Activated CD4-positive, alpha-beta T cell treated with anti-CD3 and anti-CD28 coated beads for 36 hours (primary cell): ENCODE data around the gene ABI3BP. TPM values are rescaled to one million over a fixed set of nuclear protein-coding genes. Genes with fewer than 3 reads are reported as not detected.

Experiments
- ATAC-seq: fragments of 200-7000 bp; cut with Tn5 transposase; one replicate; pipeline ENCODE4 v1.10.0; 2021; ENCODE audit warnings: mild to moderate bottlenecking, moderate library complexity
- CTCF ChIA-PET: fragments of 350-600 bp; sonication (Branson Sonifier 250); formaldehyde crosslinking; loops from one replicate; lab custom pipeline; 2021; ENCODE audit warnings: antibody characterized with exemption; lab: Charles Lee
- POLR2A ChIA-PET: fragments of 350-600 bp; sonication (Branson Sonifier 250); formaldehyde crosslinking; loops from one replicate; lab custom pipeline; 2021; ENCODE audit warnings: antibody characterized with exemption, inconsistent platforms; lab: Charles Lee
- DNase-seq: peaks from one replicate; pipeline ENCODE4 v3.0.0-alpha.2; 2020
- H3K27ac Mint-ChIP-seq: one replicate; pipeline ENCODE4 v1.8.0; 2021; ENCODE audit warnings: mixed read lengths
- H3K27me3 Mint-ChIP-seq: one replicate; pipeline ENCODE4 v1.8.0; 2021; ENCODE audit warnings: mixed read lengths
- H3K36me3 Mint-ChIP-seq: one replicate; pipeline ENCODE4 v1.8.0; 2021; ENCODE audit warnings: low read depth, mixed read lengths
- H3K4me1 Mint-ChIP-seq: one replicate; pipeline ENCODE4 v1.8.0; 2021; ENCODE audit warnings: mixed read lengths
- H3K4me3 Mint-ChIP-seq: one replicate; pipeline ENCODE4 v1.8.0; 2021; ENCODE audit warnings: mild to moderate bottlenecking, moderate library complexity, mixed read lengths
- H3K9me3 Mint-ChIP-seq: one replicate; pipeline ENCODE4 v1.8.0; 2021; ENCODE audit warnings: low read depth, mixed read lengths
- intact Hi-C, 2 experiments: fragments of 100-400 bp; cut with DNase I in 1 of 2; cut with micrococcal nuclease in 1 of 2; formaldehyde crosslinking; loops; one replicate each; pipeline versions ENCODE4 v1.14.2 to v1.15.1; 2022 to 2024; cut with DNase I, micrococcal nuclease
- total RNA-seq, 2 experiments: library from RNA; stranded (reverse); gene quantifications; one replicate each; pipeline ENCODE4 v1.2.3, GENCODE V29; 2021

ABI3BP gene
- total RNA-seq, 2 experiments from 2014 or later: not detected

GRCh38 chr3:100717063-100717462 is 276.2 kb downstream of the ABI3BP start:
- intact Hi-C loops: loop anchor here in 1 of 2 experiments (2.0 kb wide), 1 partner anchor 16 kb away; no protein-coding TSS in a partner anchor
- POLR2A ChIA-PET: no interaction called here
- Mint-ChIP-seq H3K4me1 (peaks cover 43% of the 10 kb centered on the region), H3K4me3 (no peak overlapping the region), H3K27me3 (no peaks in the 10 kb centered on the region), H3K27ac (no peak overlapping the region), H3K9me3 (no peaks in the 10 kb centered on the region), H3K36me3 (peaks cover 78% of the 10 kb centered on the region)
- ATAC-seq (no peak), DNase-seq (no peak)
- CTCF ChIA-PET: no interaction called here

- Mint-ChIP-seq H3K27me3 (no peaks in the 10 kb centered on the region), H3K9me3 (peaks cover 2% of the 10 kb centered on the region), H3K4me1 (peaks cover 60% of the 10 kb centered on the region), H3K4me3 (no peak overlapping the region), H3K36me3 (peaks cover 81% of the 10 kb centered on the region), H3K27ac (no peak overlapping the region)
- intact Hi-C loops: no loop called here
- ChIA-PET CTCF (interaction anchor here (0.6 to 2.0 kb wide), 3 partner anchors 25 to 253 kb away, joined by 3 to 5 read pairs (median 3); no protein-coding TSS in a partner anchor), POLR2A (no interaction called here)
- ATAC-seq (no peak), DNase-seq (no peak)
Measured at GRCh38 chr3:100715176-100715575, 278.0 kb downstream of the ABI3BP start.

- Mint-ChIP-seq H3K27ac (peak overlapping the region; percentile 92), H3K4me3 (peak overlapping the region; percentile 79), H3K36me3 (peaks cover 46% of the 10 kb centered on the region), H3K4me1 (peaks cover 52% of the 10 kb centered on the region), H3K9me3 (peaks cover 2% of the 10 kb centered on the region), H3K27me3 (no peaks in the 10 kb centered on the region)
- CTCF ChIA-PET: interaction anchor here (0.7 to 1.4 kb wide), 8 partner anchors 31 to 966 kb away, joined by 3 to 7 read pairs (median 3); partner anchors contain the start of gene ZBTB11
- DNase-seq (peak; percentile 92), ATAC-seq (peak; percentile 70)
- intact Hi-C loops: loop anchor here in 1 of 2 experiments (1.0 to 5.0 kb wide), 5 partner anchors 309 to 892 kb away; partner anchors contain the start of genes LNP1 and TOMM70
- POLR2A ChIA-PET: interaction anchor here (0.6 to 1.3 kb wide), 9 partner anchors 8 to 857 kb away, joined by 3 to 11 read pairs (median 4); partner anchors contain the start of gene LNP1
Measured at GRCh38 chr3:100710261-100710968, 282.8 kb downstream of the ABI3BP start.

DNA sequence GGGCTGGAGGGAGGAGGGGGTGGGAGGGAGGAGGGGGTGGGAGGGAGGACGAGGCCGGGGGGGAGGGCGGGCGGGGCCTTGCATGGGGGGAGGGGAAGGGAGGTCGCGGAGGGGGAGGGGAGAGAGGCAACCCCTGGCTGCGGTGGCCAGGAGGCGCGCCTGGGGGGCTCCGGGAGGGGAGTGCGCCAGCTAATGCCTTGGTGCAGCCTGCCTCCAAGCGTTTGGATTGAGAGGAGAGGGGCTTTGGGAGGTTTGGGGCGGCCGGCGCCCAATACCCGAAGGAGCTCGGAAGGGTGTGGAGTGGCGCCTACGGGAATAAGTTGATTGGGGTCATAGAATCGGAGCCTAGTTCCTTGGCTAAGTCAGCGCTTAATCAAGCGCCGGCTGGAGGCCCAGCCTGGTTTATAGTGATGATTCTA is 283.4 kb downstream of the ABI3BP start:
- ChIA-PET CTCF (interaction anchor here (0.8 to 1.4 kb wide), 3 partner anchors 32 to 967 kb away, joined by 3 to 7 read pairs (median 3); partner anchors contain the start of gene ZBTB11), POLR2A (interaction anchor here (0.6 to 1.3 kb wide), 3 partner anchors 31 to 809 kb away, joined by 4 to 11 read pairs (median 6); no protein-coding TSS in a partner anchor)
- Mint-ChIP-seq H3K27me3 (no peaks in the 10 kb centered on the region), H3K9me3 (peaks cover 2% of the 10 kb centered on the region), H3K36me3 (peaks cover 41% of the 10 kb centered on the region), H3K27ac (peak overlapping the region; percentile 92), H3K4me3 (peak overlapping the region; percentile 79), H3K4me1 (peaks cover 47% of the 10 kb centered on the region)
- intact Hi-C loops: loop anchor here (1.0 to 5.0 kb wide), 14 partner anchors 45 to 1014 kb away; partner anchors contain the start of genes LNP1 (in 2 of the 2), TBC1D23 (in 2 of the 2), TOMM70 (in 2 of the 2) and CEP97 (in 1 of the 2)
- peak; percentile 61 for DNase-seq
- ATAC-seq: no peak

- H3K36me3 Mint-ChIP-seq: peaks cover 34% of the 10 kb centered on the region
- peak within 1 kb of the TSS; percentile 98 for H3K27ac Mint-ChIP-seq
- peaks cover 2% of the 10 kb centered on the region for H3K9me3 Mint-ChIP-seq
- POLR2A ChIA-PET: interaction anchor here (0.6 to 1.0 kb wide), 9 partner anchors 25 to 861 kb away, joined by 3 to 9 read pairs (median 3); partner anchors contain the start of gene LNP1
- H3K4me3 Mint-ChIP-seq: peak within 1 kb of the TSS; percentile 79
- H3K27me3 Mint-ChIP-seq: no peaks in the 10 kb centered on the region
- DNase-seq: peak; percentile 98
- ATAC-seq: peak; percentile 91
- intact Hi-C loops: loop anchor here (1.0 to 5.0 kb wide), 10 partner anchors 44 to 1015 kb away; partner anchors contain the start of genes TBC1D23 (in 2 of the 2), CEP97 (in 1 of the 2), LNP1 (in 1 of the 2) and PCNP (in 1 of the 2)
- H3K4me1 Mint-ChIP-seq: peaks cover 45% of the 10 kb centered on the region
- CTCF ChIA-PET: interaction anchor here (0.6 to 1.0 kb wide), 2 partner anchors 51 to 382 kb away, joined by 3 to 4 read pairs; no protein-coding TSS in a partner anchor
Measured at GRCh38 chr3:100708989-100709841, 284.0 kb downstream of the ABI3BP start, which contains the start of gene TFG. TFG (plus strand) TSS chr3:100709494; CDS start chr3:100713686, 4,192 bp downstream.

GRCh38 chr3:100708644-100708988 is 284.6 kb downstream of the ABI3BP start:
- no peak for DNase-seq
- Mint-ChIP-seq H3K4me3 (peak overlapping the region; percentile 79), H3K36me3 (peaks cover 30% of the 10 kb centered on the region), H3K27me3 (peaks cover under 1% of the 10 kb centered on the region), H3K4me1 (peaks cover 42% of the 10 kb centered on the region), H3K27ac (peak overlapping the region; percentile 98), H3K9me3 (peaks cover 2% of the 10 kb centered on the region)
- ATAC-seq: no peak
- ChIA-PET POLR2A (interaction anchor here (0.6 to 1.0 kb wide), 8 partner anchors 25 to 862 kb away, joined by 3 to 9 read pairs (median 3); partner anchors contain the start of gene LNP1), CTCF (interaction anchor here (0.6 to 1.0 kb wide), 2 partner anchors 50 to 381 kb away, joined by 3 to 4 read pairs; no protein-coding TSS in a partner anchor)
- intact Hi-C loops: loop anchor here (2.0 to 5.0 kb wide), 2 partner anchors 44 to 106 kb away; no protein-coding TSS in a partner anchor

DNA sequence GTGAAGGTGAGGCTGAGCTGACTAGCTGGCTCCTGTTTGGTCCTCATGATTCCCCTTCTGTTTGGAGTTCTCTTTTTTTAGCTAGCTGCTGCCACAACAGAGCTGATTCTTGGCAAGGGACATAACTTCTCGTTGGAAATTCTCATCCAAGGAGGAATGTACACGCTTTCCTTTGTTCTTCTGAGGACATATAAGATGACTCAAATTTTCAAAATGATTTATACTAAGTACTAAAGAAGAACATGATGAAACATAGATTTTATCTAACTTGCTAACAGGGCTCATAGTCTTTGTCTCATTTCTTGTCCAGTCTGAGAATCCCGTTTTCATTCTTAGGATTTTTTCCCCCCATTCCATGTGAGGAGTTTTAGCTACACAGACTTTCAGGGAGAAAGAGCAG is 286.9 kb downstream of the ABI3BP start:
- peaks cover 5% of the 10 kb centered on the region for H3K27me3 Mint-ChIP-seq
- intact Hi-C loops: loop anchor here in 1 of 2 experiments (5.0 kb wide), 1 partner anchor 104 kb away; no protein-coding TSS in a partner anchor
- H3K36me3 Mint-ChIP-seq: peaks cover 12% of the 10 kb centered on the region
- peaks cover 2% of the 10 kb centered on the region for H3K9me3 Mint-ChIP-seq
- POLR2A ChIA-PET: no interaction called here
- ATAC-seq (no peak), DNase-seq (no peak)
- peaks cover 22% of the 10 kb centered on the region for H3K4me1 Mint-ChIP-seq
- CTCF ChIA-PET: interaction anchor here (0.6 kb wide), 1 partner anchor 875 kb away, joined by 4 read pairs; no protein-coding TSS in a partner anchor
- no peak overlapping the region for H3K4me3 Mint-ChIP-seq
- H3K27ac Mint-ChIP-seq: no peak overlapping the region

DNA sequence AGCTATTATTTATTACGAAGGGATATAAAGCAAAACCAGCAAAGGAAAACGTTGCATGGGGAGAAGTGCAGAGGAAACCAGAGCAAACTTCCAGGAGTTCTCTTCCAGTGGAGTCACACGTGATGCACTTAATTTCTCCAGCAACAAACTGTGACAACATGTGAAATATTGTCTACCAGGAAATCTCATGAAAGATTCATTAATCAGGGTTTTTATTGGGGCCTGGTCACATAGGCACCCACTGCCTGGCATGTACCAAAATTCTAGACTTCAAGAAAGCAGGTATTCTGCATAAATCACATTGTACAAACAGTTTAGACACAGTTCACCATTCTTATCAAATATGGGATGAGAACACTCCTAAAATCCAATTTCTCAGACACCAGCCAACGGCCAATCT is 289.4 kb downstream of the ABI3BP start:
- no peaks in the 10 kb centered on the region for H3K36me3 Mint-ChIP-seq
- intact Hi-C loops: no loop called here
- CTCF ChIA-PET: no interaction called here
- H3K9me3 Mint-ChIP-seq: no peaks in the 10 kb centered on the region
- no peak for DNase-seq
- H3K4me3 Mint-ChIP-seq: no peak overlapping the region
- peaks cover 9% of the 10 kb centered on the region for H3K4me1 Mint-ChIP-seq
- POLR2A ChIA-PET: no interaction called here
- no peak overlapping the region for H3K27ac Mint-ChIP-seq
- H3K27me3 Mint-ChIP-seq: peaks cover 10% of the 10 kb centered on the region
- no peak for ATAC-seq

DNA sequence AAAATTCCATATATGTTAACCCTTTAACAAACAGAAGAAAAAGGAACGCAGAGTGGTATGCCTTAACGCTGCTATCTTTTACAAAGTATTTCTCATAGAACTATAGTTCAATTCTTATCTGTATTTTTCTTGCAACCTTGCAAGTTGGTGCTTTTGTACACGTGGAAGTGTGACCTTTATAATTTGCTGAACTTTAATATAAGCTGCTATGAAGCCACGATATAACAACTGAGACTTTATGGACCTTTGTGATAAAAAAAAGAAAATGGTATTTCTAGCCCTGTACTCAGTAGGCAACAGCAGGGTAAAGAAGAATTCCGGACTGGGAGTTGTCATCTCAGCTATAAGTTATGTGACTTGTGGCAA is 290.3 kb downstream of the ABI3BP start:
- POLR2A ChIA-PET: no interaction called here
- H3K4me1 Mint-ChIP-seq: peaks cover under 1% of the 10 kb centered on the region
- CTCF ChIA-PET: no interaction called here
- H3K27ac Mint-ChIP-seq: no peak overlapping the region
- H3K36me3 Mint-ChIP-seq: no peaks in the 10 kb centered on the region
- H3K27me3 Mint-ChIP-seq: peaks cover 16% of the 10 kb centered on the region
- ATAC-seq (no peak), DNase-seq (no peak)
- H3K9me3 Mint-ChIP-seq: no peaks in the 10 kb centered on the region
- intact Hi-C loops: no loop called here
- H3K4me3 Mint-ChIP-seq: no peak overlapping the region

GRCh38 chr3:100702082-100702979 is 290.9 kb downstream of the ABI3BP start:
- Mint-ChIP-seq H3K27ac (no peak overlapping the region), H3K4me1 (no peaks in the 10 kb centered on the region), H3K9me3 (no peaks in the 10 kb centered on the region), H3K36me3 (no peaks in the 10 kb centered on the region), H3K27me3 (peaks cover 17% of the 10 kb centered on the region), H3K4me3 (no peak overlapping the region)
- ChIA-PET CTCF (no interaction called here), POLR2A (no interaction called here)
- ATAC-seq (no peak), DNase-seq (no peak)
- intact Hi-C loops: no loop called here
